Measurements from ENCODE around the gene ESR2.
"Not testable (repeated sequence)": the region's sequence is repeated elsewhere in the genome, so short reads cannot be mapped to it uniquely, and the experiment has no call there.

Gene ESR2

DNA sequence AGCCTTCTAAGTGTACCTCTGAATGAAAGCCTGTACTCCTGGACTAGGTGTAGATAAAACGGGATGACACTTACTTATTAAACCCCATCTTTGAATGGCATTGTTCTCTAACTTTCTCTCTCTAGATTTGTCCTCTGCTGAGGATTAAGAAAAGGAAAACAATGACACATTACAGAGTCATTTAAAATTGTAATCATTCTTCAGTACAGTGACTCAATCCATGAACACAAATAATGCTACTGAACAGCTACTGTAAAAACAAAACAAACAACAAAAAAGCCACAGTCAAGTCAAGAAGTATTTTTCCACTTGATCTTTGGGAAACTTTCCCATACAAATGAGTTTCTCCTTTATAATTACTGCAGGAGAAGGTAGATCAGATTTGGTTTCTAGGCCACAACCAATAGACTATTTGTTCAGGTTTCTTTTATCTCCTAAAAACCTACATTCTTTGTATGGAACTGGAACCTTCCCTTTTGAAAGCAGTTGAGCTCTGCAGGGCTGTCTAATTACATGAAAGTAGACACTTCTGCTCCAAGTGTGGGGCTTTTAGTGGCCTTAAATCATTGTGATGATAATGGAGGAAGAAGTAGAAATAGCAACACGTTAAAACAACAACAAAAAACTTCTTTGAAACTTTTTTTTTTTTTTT lies 219.1 kb downstream of the ESR2 start:
- DNase-seq, result peak; percentile 29

DNA sequence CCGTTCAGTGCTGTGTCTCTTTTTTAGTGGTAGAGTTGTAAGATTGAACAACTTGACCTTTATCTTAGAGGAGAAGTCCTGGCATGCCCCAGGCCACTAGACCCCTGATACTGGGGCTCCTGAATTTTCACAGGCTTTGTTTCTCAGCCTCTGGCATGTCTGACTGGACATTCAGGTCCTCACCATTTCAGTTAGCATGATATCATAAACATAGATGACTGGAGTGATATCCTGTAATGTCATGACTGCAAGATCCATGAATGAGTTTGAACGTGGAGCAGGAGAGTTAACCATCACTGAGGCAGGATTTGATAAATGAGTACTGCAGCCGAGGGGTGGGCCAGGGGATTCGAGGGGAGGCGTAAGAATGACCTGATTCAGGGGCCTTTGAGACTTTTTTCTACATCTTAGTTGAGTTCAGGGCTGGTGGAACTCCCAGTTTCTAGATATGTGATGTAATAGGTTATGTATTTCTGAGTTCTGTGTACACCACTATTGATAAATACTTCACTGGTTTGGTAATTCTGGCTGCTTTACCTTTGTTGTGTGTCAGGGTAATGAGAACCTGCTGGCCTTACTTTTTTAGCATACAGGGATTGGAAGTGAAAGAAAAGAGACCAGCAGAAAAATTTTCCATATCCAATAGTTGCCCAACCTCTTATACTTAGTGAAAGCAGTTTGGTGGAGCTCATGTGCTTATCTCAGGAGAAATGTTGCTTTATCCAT lies 224.4 kb downstream of the ESR2 start:
- DNase-seq, result no peak

DNA sequence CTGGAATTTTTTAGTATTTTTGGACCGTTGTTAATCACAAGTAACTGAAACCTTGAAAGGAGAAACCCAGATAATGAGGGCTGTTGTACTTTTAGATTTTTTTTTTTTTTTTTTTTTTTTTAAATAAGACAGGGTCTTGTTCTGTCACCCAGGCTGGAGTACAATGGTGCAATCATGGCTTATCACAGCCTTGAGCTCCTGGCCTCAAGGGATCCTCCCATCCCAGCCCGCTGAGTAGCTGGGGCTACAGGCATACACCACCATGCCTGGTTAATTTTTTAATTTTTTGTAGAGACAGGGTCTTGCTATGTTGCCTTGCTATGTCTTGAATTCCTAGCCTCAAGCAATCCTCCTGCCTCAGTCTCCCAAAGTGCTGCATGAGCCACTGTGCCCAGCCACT lies 229.7 kb downstream of the ESR2 start:
- no peak for DNase-seq

DNA sequence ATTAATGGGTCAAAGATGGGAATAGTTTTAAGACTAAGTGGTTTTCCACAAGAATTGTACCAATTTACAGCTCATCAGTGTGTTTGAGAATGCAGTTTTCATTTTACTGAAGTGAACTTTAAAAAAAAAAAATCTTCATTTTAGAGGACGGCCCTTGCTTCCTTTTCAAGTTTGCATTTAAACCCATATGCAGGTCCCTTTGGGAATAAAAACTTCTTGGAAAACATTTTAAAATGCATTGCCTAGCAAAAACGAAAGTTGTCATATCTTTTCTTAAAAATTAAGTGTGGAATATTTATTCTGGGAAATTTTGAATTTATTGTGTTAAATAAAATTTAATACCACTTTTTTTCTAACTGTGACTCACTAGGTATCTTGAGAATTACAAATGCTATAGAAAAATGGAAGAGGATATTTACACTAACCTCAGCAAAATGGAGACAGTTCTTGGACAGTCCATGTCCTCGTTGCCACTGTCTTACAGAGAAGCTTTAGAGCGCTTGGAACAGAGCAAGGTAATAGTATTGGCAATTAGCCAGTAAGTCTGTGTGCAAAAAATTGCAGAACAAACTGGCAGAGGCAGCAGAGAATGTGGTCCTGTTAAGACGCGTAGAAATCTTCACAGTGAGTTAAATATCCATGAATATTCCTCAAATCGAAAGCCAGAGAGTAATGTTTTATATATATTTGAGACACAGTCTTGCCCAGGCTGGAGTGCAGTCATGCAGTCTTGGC lies 231.6 kb downstream of the ESR2 start:
- DNase-seq, result no peak

DNA sequence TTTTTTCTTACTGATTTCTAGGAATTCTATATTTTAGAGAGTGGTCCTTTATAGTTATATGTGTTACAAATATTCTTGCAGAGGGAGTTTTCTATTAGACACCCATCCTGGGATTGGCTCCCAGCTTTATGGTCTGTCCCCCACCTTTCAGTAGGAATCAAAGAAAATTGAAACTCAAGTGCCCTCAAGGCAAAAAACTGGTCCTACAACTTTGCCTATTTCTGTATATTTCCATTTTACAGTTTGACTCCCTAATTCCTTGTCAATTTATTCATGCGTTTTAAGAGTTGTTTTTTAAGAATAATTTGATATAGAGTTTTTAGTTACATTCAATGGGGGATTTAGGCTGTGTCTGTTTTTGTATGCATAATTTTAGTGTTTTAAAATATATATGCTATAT lies 232.5 kb downstream of the ESR2 start:
- no peak for DNase-seq

DNA sequence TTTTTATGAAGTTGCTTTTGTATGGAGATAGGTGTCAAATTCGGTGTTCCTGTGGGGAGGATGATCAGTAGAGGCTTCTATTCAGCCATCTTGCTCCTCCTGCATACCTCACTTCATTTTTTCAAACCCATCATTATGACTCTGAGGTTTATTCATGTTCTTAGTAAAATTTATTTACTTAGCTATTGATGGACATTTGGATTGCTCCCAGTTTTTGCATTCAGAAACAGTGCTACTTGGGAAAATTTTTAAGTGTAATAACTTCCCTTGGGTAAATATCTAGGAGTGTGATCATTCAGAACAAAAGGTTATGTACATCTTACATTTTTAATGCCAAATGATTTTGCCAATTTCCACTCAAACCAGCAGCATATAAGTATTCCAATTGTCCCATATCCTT lies 233.1 kb downstream of the ESR2 start:
- no peak for DNase-seq

DNA sequence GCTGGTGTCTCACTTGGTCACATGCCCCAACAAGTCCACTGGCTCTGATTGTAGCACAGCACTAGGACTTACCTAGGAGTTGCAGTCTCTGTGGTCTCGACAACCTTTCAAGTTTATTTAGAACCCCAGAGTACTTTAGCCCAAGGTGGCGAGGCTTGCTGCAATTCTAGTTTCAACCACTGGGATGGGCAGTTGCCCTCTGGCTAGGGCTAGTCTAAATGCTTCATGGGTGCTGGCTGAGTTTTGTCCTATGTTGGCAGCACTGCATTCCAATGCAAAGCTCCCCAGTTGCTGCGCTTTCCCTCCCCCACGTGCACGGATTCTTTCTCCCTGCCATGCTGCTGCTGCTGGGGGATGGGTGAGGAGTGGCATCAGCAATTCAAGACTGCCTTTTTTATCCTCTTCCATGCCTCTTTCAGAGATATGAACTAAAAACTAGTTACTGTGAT lies 233.5 kb downstream of the ESR2 start:
- peak; percentile 19 for DNase-seq

DNA sequence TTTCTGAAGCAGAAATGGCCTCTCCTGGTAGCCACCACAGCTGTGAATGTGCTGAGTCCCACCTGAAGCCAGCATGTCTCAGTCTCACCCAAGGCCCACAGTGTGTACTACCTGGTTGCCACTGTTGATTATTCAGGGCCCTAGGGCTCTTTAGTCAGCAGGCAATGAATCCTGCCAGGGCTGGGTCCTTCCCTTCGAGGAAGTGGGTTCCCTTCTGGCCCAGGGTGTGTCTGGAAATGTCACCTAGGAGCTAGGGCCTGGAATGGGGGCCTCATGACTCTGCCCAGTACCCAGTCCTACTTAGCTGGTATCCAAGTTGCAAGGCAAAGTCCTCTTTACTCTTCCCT lies 234.0 kb downstream of the ESR2 start:
- no peak for DNase-seq

DNA sequence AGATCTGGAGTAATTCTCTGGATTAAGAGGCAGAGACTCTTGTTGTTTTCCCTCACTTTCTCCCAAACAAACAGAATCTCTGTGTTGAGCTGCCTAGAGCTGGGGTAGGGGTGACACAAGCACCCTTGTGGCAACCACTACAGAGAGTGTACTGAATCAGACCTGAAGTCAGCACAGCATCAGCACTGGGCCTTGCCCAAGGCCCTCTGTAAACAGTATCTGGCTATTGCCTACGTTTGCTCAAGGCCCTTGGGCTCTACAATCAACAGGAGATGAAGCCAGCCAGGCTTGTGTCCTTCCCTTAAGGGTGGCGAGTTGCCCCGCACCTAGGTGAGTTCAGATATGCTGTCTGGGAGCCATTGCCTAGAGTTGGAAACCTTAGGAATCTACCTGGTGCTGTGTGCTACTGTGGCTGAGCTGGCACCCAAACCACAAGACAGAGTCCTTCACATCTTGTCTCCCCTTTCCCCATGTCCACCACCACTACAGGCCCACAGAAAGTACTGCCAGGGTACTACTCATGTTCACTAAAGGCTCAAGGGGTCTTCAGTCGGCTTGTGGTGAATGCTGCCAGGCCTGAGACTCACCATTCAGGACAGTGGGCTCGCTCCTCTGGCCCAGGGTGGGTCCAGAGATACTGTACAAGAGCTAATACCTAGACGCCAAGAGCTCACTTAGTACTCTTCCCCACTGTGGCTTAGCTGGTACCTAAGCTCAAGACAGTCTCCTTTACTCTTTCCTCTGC lies 234.5 kb downstream of the ESR2 start:
- DNase-seq, result no peak

DNA sequence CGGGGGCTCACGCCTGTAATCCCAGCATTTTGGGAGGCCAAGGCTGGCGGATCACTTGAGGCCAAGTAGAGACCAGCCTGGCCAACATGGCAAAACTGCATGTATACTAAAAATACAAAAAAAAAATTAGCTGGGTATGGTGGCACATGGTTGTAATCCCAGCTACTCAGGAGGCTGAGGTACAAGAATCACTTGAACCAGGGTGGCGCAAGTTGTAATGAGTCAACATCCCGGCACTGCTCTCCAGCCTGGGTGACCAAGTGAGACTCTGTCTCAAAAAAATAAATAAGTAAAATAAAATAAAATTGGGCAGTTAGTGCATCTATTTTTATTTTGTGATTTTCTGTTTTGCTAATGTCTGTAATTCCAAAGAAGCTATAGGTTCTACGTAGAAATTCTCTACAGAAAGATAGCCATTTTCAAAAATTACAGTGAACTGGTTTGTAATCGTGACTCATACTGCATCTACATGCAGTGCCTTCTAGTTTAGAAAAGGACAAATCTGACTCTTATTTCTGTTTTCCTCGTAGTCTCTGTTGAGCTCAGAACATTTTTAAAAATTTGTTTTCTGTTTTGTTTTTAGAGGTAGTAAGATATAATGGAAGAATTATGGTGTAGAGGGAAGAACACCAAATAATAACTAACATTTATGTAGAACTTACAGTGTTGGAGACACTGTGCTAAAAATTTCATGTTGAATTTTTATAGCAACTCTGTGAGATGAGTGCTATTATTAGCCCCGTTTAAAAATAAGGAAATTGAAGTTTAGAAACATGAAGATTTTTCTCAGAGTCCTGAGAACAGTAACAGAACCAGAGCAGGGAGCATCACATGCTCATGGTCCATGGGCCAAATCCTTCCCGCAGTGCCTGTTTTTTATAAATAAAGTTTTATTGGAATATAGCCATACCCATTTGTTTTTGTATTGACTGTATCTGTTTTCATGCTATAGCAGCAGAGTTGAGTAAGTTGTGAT lies 240.2 kb downstream of the ESR2 start:
- DNase-seq, result no peak

DNA sequence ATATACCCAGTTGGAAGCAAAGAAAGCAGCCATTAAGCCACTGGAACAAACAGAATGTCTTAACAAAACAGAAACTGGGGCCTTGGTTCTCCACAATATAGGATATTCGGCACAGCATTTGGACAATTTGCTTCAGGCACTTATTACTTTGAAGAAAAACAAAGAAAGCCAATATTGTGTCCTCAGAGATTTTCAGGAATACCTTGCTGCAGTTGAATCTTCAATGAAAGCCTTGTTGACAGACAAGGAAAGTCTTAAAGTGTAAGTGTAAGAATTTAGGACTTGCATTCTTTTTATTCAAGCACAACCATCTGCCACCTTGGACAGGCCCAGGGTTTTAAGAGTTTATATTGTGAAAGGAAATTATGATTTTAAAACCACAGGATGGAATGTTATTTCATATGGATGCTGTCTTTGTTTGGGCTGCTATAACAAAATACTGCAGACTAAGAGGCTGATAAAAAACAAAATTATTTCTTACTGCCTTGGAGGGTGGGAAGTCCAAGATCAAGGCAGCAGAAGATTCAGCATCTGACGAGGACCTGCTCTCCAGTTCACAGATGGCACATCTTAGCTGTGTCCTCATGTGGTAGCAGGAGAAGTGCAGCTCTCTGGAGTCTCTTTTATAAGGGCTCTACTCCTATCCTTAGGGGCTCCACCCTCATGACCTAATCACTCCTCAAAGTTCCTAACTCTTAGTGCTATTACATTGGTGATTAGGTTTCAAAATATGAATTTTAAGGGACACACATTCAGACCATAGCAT lies 244.4 kb downstream of the ESR2 start:
- no peak for DNase-seq

DNA sequence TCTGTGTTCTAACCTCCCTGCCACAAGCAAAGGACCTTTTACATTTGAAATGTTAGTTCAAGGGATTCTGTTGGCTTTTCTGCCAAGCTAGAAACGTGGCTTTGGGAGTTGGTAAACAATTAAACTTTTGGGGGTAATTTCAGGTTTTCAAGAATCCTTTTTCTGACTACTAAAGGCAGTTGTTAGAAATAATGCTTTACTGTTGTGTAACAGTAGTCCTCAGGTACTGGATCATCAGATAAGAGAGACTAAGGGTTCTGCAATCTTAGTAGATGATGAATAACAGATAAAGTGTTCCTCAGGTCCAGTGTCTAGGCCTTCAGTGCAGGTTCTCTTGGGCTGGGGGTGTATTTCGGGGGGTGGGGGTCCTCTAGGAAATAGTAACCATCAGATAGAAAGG lies 249.1 kb downstream of the ESR2 start:
- DNase-seq, result no peak

DNA sequence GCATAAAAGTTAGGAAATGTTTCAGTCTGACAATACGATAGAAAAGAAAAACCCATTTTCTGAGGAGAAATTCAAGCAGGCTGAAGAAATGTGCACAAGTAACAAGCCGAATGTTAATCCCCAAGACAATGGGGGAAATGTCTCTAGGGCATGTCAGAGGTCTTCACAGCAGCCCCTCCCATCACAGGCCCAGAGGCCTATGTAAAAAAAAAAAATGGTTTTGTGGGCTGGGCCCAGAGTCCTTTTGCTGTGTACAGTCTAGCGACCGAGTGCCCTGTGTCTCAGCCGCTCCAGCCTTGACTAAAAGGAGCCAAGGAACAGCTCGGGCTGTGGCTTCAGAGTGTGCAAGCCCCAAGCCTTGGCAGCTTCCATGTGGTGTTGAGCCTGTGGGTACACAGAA lies 250.9 kb downstream of the ESR2 start:
- DNase-seq, result not testable (repeated sequence)

DNA sequence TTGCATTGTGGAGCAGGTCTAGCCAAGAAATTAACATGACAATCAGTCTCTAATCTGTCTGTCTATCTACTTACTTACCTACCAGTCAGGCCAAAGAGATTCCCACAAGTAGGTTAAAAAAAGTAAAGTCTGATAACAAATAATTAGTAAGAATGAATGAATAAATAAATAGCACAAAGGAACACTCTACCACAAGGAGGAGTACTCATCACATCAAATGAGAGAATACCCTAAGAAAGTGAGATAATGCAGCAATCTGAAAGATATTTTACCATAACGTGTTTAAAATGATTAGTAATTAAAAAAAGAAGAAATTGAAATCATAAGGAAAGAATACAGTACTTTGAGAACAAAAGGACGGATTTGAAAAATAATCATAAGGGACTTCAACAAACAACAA lies 254.1 kb downstream of the ESR2 start:
- DNase-seq, result peak; percentile 8

DNA sequence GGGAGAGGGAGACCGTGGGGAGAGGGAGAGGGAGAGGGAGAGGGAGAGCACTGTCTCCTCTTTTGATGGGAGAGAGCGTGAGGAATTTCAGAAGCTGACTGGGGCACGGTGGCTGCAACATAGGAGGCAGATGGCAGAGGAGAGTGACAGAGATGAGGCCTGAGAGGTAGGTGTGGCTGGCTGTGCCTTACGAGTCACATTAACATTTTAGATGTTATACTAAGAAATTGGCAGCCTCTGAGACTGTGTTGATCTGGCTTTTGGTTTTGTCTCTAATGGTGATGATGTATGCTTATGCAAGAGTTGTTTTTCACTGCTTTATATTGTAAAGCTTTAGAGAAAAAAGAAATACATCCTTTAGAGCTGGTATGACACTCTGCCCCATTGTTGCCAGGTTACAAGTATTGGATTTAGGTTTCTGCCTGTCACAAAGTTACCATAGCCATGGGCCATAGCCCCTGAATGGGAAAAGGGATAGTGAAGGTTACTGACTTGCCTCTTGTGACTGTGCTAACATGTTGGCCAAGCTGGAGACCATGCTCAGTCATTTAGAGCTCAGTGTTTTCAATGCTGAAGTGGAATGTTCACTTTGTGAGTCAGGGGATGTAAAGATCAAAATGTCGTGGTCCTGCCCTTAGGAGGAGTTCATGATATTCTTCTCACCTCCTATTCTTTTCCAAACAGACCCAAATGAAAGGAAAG lies 255.2 kb downstream of the ESR2 start:
- no peak for DNase-seq

DNA sequence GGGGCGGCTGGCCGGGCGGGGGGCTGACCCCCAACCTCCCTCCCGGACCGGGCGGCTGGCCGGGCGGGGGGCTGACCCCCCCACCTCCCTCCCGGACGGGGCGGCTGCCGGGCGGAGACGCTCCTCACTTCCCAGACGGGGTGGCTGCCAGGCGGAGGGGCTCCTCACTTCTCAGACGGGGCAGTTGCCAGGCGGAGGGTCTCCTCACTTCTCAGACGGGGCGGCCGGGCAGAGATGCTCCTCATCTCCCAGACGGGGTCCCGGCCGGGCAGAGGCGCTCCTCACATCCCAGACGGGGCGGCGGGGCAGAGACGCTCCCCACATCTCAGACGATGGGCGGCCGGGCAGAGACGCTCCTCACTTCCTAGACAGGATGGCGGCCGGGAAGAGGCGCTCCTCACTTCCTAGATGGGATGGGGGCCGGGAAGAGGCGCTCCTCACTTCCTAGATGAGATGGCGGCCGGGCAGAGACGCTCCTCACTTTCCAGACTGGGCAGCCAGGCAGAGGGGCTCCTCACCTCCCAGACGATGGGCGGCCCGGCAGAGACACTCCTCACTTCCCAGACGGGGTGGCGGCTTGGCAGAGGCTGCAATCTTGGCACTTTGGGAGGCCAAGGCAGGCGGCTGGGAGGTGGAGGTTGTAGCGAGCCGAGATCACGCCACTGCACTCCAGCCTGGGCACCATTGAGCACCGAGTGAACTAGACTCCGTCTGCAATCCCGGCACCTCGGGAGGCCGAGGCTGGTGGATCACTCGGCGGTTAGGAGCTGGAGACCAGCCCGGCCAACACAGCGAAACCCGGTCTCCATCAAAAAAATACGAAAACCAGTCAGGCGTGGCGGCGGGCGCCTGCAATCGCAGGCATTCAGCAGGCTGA lies 256.1 kb downstream of the ESR2 start:
- DNase-seq, result not testable (repeated sequence)

DNA sequence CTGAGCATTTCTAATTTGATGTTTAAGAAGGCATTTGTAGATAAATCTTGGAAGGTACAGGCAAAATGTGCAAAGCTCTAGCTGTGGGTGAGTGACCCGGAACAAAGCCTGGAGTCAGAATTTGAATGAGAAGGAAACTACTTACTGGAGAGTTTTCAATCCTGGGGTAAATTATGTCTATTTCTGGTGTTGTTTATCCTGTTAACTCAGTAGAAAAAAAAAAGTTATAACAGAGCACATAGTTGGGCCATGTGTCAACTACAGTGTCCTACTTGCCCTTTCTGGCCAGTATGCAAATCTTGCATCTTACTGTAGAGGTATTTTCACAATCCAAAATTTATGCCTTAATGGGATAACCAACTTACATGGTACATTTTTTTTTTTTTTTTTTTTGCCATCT lies 259.0 kb downstream of the ESR2 start:
- DNase-seq, result peak; percentile 29

Data from fibroblast of skin of right quadriceps (primary cell).